HUDEP-2 (cell line): Measurements from ENCODE around the gene ODAD3.
"Not testable (repeated sequence)": the region's sequence is repeated elsewhere in the genome, so short reads cannot be mapped to it uniquely, and the experiment has no call there.

Experiments used
- DNase-seq, 76 experiments: peaks; one replicate each; lab custom pipeline; 2025; ENCODE audit not compliant: unreplicated experiment in 76 of 76; lab: John Stamatoyannopoulos, UW

The ODAD3 gene

DNA sequence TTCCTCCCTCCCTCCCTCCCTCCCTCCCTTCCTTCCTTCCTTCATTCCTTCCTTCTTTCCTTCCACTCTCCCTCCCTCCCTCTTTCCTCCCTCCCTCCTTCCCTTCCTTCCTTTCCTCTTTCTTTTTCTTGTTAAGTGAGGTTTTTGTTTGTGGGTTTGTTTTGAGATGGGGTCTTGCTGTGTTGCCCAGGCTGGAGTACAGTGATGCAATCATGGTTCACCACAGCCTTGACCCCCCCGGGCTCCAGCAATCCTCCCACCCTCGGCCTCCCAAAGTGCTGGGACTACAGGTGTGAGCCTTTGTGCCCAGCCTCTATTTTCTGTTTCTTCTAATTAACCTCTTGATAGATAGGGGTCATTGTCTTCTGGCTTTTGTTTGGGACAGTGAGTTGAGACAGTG is 26.5 kb upstream of the ODAD3 start:
- DNase-seq: no peak

DNA sequence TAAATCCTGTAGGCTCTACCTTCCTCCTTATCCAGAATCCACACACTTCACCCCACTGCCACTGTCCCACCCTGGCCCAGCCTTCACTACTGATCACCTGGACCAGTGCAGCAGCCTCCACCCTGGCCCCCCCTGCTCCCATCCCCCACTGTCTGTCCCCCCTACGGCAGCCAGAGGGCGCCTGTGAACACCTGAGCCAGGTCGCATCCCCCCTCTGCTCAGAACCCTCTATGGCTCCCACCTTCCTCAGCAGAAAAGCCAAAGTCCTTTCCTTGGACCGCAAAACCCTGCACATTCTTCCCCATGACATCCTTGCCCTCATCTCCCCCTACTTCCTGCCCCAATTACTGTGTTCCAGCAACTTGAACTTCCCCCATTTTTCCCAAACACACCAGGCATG is 25.3 kb upstream of the ODAD3 start:
- peak in 2 of 76 experiments; percentile 9 to 11 for DNase-seq

GRCh38 chr19:11458912-11459311 is 24.0 kb upstream of the ODAD3 start:
- DNase-seq: not testable (repeated sequence)

DNA sequence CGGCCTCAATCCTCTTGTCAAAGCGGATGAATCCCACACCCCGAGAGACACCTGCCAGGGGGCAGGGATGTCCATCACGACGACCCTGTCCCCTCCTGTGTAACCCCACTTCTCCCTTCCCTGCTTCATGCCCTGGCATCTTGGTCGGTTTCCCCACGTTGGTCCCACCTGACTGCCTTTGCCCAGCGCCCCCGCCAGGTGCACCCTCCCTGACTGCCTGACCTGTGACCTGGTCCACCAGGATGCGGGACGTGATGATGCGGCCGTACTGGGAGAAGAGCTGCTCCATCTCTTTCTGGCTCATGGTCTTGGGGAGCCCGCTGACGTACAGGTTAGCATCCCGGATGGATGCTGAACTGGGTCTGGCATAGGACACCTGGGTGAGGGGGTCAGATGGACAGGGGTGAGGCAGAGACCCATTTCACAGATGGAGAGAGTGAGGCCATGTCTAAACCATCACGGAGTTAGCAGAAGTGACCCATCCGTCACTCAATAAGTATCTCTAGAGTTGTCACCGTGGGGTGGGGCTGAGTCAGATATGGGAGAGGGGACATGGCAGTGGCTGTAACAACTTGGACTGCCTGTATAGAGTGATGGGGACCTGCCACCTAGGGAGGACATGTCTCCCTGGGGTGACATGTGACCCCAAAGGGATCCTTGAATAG is 23.4 kb upstream of the ODAD3 start:
- DNase-seq: no peak

- no peak for DNase-seq
These were observed 22.9 kb upstream of the ODAD3 start for GRCh38 chr19:11457831-11458230.

- DNase-seq: no peak
These were observed 22.2 kb upstream of the ODAD3 start for GRCh38 chr19:11457115-11457514.

DNA sequence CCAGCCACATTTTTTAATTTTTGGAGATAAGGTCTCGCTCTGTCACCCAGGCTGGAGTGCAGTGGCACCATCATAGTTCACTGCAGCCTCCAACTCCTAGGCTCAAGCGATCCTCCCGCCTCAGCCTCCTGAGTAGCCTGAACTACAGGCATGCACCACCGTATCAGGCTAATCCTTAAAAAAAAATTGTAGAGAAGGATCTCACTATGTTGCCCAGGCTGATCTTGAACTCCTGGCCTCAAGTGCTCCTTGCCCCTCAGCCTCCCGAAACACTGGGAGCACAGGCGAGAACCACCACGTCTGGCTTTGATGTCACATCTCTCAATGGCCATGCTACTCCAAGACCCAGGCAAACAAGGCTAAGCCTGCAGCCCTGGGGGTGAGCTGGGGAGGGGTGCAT is 21.7 kb upstream of the ODAD3 start:
- no peak for DNase-seq

- not testable (repeated sequence) for DNase-seq
These were observed 20.3 kb upstream of the ODAD3 start for GRCh38 chr19:11455233-11455554.

- peak in 3 of 76 experiments; percentile 7 to 34 (median 9) for DNase-seq
These were observed 18.8 kb upstream of the ODAD3 start for GRCh38 chr19:11453468-11454341.

DNA sequence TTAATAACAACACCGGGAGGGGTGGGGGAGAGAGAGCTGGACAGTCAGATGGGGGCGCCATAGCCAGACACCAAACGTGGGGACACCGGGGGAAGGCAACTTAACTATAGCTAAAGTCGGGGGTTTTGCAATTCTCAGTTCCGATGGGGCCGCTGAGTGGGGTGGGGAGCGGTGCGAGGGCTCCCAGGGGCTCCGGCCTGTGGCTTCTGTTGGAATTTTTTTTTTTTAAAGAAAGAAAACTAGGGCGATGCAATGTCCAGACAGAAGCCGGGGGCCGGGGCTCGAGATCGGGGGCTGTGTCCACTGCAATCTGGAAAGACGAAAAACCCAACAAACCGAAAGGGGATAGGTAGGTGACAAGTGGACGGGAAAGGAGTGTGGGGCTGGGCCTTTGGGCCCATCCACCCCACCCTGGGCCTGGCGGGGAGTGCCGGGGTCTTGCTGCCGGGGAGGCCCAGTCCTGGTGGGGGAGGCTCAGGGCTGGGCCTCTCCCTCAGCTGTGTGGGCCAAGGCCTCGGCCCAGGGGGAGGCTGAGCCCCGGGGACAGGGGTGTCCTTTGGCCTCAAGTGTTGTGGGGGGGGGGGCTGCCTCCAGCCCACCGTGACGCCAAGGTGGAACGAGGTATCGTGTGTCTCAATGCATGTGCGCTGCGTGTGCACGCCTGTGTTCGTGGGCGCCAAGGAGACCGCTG is 17.8 kb upstream of the ODAD3 start:
- peak in 1 of 76 experiments; percentile 12 for DNase-seq

DNA sequence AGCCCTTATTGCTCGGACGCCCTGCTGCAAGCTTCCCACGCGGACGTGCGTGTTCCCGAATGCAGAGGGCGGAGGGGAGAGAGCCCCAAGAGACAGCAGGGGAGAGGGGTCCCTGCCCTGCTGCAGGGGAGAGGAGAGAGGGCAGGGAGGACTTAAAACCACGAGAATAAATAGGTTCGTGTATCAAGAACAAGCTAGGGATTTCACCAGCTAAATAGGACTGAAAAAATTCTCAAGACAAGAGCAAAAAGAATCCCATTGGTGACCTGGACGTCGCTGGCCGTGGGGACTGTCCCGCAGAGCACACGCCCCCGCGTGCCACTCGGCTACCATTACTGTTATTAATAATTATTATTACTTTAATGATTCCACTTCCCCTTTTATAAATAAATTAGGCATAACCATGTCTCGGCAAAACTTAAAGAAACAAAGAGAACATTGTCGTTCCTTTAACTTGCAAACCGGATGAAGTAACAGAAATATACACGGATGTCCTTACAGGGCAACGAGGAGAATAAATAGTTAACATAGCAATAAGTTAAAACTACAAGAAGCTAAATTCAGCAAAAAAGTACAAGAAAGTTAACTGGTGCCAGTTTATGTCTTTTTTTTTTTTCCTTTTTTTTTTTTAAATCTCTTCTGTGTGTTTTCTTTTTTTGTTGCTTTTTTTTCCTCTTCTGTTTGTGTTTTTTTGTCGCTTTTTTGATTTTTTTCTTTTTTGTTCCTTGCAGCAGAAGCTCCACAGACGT is 17.1 kb upstream of the ODAD3 start:
- DNase-seq: no peak

DNA sequence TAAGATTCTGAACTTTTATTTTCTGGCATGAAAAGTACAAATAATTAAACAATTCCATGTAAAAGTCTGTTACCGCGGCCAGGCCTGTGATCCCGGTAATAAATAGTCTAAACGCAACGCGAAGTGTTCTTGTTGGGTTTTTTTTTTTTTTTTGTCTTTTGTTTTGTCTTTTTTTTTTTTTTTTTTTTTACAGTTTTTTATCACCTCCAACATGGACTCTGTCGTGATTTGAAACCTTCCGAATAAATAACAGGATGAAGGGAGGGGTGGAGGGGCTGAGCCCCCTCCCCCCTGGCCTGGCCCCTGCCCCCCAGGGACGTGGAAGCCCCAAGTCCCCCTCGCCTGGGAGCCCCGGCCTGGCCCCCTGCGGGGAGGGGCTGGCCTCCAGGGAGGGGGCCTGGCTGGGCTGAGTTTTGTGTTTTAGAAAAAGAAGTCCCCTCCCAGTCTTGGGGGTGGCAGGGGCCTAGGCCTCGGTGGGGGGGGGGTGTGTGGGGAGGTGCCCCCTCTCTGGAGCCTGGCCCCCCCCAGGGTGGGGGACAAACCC is 16.5 kb upstream of the ODAD3 start:
- DNase-seq: no peak

GRCh38 chr19:11450570-11451326 is 15.8 kb upstream of the ODAD3 start:
- DNase-seq: no peak

- no peak for DNase-seq
These were observed 14.1 kb upstream of the ODAD3 start for GRCh38 chr19:11448923-11449554.

- DNase-seq: no peak
These were observed 13.5 kb upstream of the ODAD3 start for GRCh38 chr19:11448410-11448809.

- DNase-seq: no peak
These were observed 12.7 kb upstream of the ODAD3 start for GRCh38 chr19:11447347-11448262.

DNA sequence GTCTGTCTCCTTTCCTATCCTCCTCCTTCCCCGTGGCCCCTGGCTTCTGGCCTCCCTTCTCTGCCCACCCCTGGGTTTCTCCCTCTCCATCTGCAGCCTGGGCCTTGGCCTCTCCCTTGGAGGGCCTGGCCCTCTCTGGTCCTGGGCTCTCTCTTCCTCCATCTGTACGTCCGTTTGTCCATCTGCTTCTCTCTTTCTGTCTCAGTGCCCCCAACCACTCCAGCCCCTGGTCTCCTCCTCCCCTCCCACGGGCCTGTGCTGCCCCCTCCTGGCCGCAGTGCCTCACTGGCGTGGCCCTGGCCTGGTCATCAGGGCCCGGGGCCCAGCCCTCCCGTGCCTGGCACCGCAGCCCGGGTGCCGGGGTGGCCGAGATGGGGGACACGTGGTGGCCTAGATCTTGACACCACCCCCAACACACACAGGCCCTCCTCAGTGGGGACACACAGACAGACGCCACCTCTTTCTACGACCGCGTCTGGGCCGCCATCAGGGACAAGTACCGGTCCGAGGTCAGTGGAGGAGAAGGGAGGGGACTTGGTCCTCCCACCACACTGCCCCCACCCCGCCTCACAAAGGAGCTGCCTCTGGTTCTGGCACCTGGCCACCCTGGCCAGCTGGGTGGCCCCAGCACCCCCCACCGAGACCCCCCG is 11.9 kb upstream of the ODAD3 start:
- peak in 44 of 76 experiments; percentile 1 to 65 (median 39) for DNase-seq

DNA sequence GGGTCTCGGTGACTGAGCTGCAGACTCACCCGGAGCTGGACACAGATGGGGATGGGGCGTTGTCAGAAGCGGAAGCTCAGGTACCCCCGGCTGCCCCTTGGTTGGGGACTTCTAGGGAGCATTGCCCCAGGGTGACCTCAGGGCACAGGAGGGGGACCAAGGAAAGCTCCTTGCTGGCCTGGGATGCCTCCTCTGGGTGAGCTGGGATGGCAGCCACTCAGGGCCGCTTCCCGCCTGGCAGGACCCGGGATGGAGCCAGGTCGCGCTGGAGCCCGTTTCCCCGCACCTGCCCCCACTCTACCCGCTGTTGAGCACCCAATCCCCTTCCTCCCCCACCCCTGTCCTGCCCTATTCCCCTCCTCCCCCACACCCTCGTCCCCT is 11.3 kb upstream of the ODAD3 start:
- no peak for DNase-seq
